Upper lobe of left lung (tissue), 6 donors: ENCODE data around the gene HSPB2. TPM values are rescaled to one million over a fixed set of nuclear protein-coding genes. Genes with fewer than 3 reads are reported as not detected.

Experiments used
- ATAC-seq, 2 donors: fragments of 200-7000 bp; cut with Tn5 transposase; one replicate each; pipeline ENCODE4 v1.9.1; 2022; ENCODE audit warnings: mild to moderate bottlenecking in 2 of 2, moderate library complexity in 2 of 2; ENCODE audit not compliant: low FRiP score in 2 of 2
- DNase-seq, 2 donors: peaks; one replicate each; pipeline ENCODE4 v3.0.0-alpha.2; 2019 to 2020
- H3K27ac ChIP-seq, 4 donors: fragments of 200-600 bp; sonication (generic); one replicate each; pipeline ENCODE4 v1.5.1; 2016 to 2019
- H3K27me3 ChIP-seq, 4 donors: fragments of 200-600 bp; sonication (generic); one replicate each; pipeline ENCODE4 v1.5.1; 2017 to 2019
- H3K36me3 ChIP-seq, 4 donors: fragments of 200-600 bp; sonication (generic); one replicate each; pipeline ENCODE4 v1.5.1; 2016 to 2019
- H3K4me1 ChIP-seq, 4 donors: fragments of 200-600 bp; sonication (generic); one replicate each; pipeline ENCODE4 v1.5.1; 2018 to 2019
- H3K4me3 ChIP-seq, 4 donors: fragments of 200-600 bp; sonication (generic); one replicate each; pipeline ENCODE4 v1.5.1; 2017 to 2019; ENCODE audit warnings: mild to moderate bottlenecking in 2 of 4, moderate library complexity in 1 of 4
- H3K9me3 ChIP-seq, 4 donors: fragments of 200-600 bp; sonication (generic); one replicate each; pipeline ENCODE4 v1.5.1; 2018 to 2019
- CTCF ChIP-seq, 6 experiments: fragments of 450-650 bp in 4 of 6; fragments of 200-600 bp in 2 of 6; sonication (generic) in 2 of 6; IDR thresholded peaks; one replicate each; pipeline ENCODE4 v1.5.1; 2016 to 2019; ENCODE audit warnings: antibody characterized with exemption in 6 of 6
- EP300 ChIP-seq, 4 donors: sonication (generic); formaldehyde crosslinking; IDR thresholded peaks; one replicate each; pipeline ENCODE4 v1.5.1; 2017; ENCODE audit warnings: antibody characterized with exemption in 4 of 4, control low read depth in 2 of 4
- POLR2A ChIP-seq, 4 donors: fragments of 450-650 bp; IDR thresholded peaks; one replicate each; pipeline ENCODE4 v1.5.1; 2016 to 2017; ENCODE audit warnings: antibody characterized with exemption in 4 of 4, mild to moderate bottlenecking in 2 of 4
- POLR2AphosphoS5 ChIP-seq, 2 donors: sonication (generic); formaldehyde crosslinking; IDR thresholded peaks; one replicate each; pipeline ENCODE4 v1.5.1; 2017; ENCODE audit warnings: antibody characterized with exemption in 2 of 2
- WGBS, 2 donors: methylation state at CpG; one replicate each; pipeline ENCODE4 v1.1.5; 2017 to 2018; 5-methylcytosine and 5-hydroxymethylcytosine counted together
- total RNA-seq, 6 donors: library from RNA; depleted of rRNA in 4 of 6; stranded (reverse); fragments of >200 nt in 4 of 6; gene quantifications; one replicate each; pipeline versions ENCODE4 v1.1.0 to v1.2.1, GENCODE V29; 2016 to 2021
- donor health status: DM: no; HTN: no; CAD: no; lungs with moderate emphysema.
- donor health status: DM: no; HTN: yes; CAD: no; lungs with severe emphysema.

Gene HSPB2
- total RNA-seq, 6 donors from 2014 or later: 0.61 to 6.5 (median 1.9) TPM; not detected in 2

DNA sequence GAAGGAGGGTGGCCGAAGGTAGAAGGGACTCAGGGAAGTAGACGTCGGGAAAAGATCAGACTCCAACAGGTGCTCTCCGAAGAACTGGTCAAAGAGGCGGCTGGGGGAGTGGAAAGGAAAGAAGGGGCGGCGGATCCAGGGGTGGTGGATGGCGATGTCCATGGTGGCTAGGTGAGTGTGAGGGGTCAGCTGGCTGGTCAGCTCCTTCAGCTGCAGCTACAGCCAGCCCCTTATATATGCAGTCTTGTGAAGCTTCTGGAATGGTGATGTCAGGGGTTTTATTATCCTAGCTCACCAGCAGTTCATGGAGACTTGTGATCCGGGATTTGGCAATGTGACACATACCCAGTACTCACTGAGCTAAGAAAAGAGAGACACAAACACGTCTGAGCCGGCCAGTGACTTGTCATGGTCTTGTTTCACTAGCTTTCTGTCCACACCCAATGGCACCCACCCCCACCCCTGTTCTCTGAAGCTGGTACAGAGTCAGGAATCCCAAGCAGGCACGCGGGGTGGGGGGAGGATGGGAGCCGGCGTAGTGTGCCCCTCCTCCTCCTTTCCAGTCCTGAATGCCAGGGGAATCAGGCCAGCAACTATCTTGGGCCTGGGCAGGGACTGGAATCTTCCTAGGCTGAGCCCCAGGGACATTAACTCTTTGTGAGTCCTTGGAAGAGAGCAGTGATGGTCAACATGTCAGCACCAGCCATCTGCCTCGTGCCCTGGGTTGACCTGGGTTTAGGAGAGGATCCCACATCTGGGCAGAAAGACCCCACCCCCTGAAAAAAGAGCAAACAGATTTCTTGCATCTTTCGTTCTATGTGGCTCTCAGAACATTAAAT lies 752 bp upstream of the HSPB2 start, which contains the start of gene CRYAB:
Gene CRYAB (minus strand): TSS at position 208 of the 839 bp plus-strand sequence. CDS start 46 bp downstream, at position 162.
- 44 to 47% methylated on average over 15 to 17 of the region's 17 CpGs for WGBS, 2 donors
- Histone ChIP-seq H3K9me3 (no peaks in the 10 kb centered on the region), H3K36me3 (no peaks in the 10 kb centered on the region), H3K4me3 (peak within 1 kb of the TSS; percentile 19 to 53 (median 46)), H3K27ac (peak within 1 kb of the TSS; percentile 75 to 88 (median 85)), H3K27me3 (peaks cover 0 to 4% (median 0%) of the 10 kb centered on the region in 4 donors), H3K4me1 (peaks cover 0 to 14% (median 7%) of the 10 kb centered on the region in 4 donors)
- TF ChIP-seq POLR2AphosphoS5 (IDR thresholded peaks at IDR 0.05): peak; percentile 47 to 64
- TF ChIP-seq EP300 (IDR thresholded peaks at IDR 0.05): no peak
- TF ChIP-seq POLR2A (IDR thresholded peaks at IDR 0.05): peak in 1 of 4 donors; percentile 13
- no peak for TF ChIP-seq CTCF (IDR thresholded peaks at IDR 0.05)
- DNase-seq (peak; percentile 64 to 75), ATAC-seq (peak; percentile 75 to 84)

GRCh38 chr11:111913031-111913861 lies 712 bp downstream of the HSPB2 start:
- WGBS, 2 donors: 60 to 73% methylated on average over 14 to 24 of the region's 24 CpGs
- peaks cover 0 to 18% (median 9%) of the 10 kb centered on the region in 4 donors for H3K4me1 ChIP-seq

GRCh38 chr11:111913997-111914396 lies 1.5 kb downstream of the HSPB2 start:
- H3K27ac ChIP-seq: peak overlapping the region; percentile 75 to 88 (median 85)
- TF ChIP-seq POLR2AphosphoS5 (IDR thresholded peaks at IDR 0.05): peak; percentile 9 to 11
- no peak for TF ChIP-seq CTCF (IDR thresholded peaks at IDR 0.05)
- peak in 1 of 4 donors; percentile 30 for TF ChIP-seq POLR2A (IDR thresholded peaks at IDR 0.05)
- peak overlapping the region in 3 of 4 donors; percentile 39 to 53 (median 52) for H3K4me3 ChIP-seq
- ATAC-seq (peak in 1 of 2 donors; percentile 67), DNase-seq (no peak)
- no peaks in the 10 kb centered on the region for H3K9me3 ChIP-seq
- H3K4me1 ChIP-seq: peaks cover 0 to 18% (median 10%) of the 10 kb centered on the region in 4 donors
- peaks cover 0 to 4% (median 0%) of the 10 kb centered on the region in 4 donors for H3K27me3 ChIP-seq
- 44 to 67% methylated on average over 4 of the region's 4 CpGs for WGBS, 2 donors
- H3K36me3 ChIP-seq: no peaks in the 10 kb centered on the region

More at GRCh38 chr11:111913031-111913861, 712 bp downstream of the HSPB2 start:
- Histone ChIP-seq H3K27ac (peak overlapping the region; percentile 75 to 88 (median 85)), H3K36me3 (no peaks in the 10 kb centered on the region), H3K27me3 (peaks cover 0 to 4% (median 0%) of the 10 kb centered on the region in 4 donors), H3K9me3 (no peaks in the 10 kb centered on the region), H3K4me3 (peak overlapping the region; percentile 20 to 53 (median 46))
- no peak for TF ChIP-seq POLR2AphosphoS5 (IDR thresholded peaks at IDR 0.05)
- no peak for TF ChIP-seq CTCF (IDR thresholded peaks at IDR 0.05)
- TF ChIP-seq POLR2A (IDR thresholded peaks at IDR 0.05): no peak
- TF ChIP-seq EP300 (IDR thresholded peaks at IDR 0.05): no peak
- ATAC-seq (peak in 1 of 2 donors; percentile 70), DNase-seq (peak in 1 of 2 donors; percentile 78)

- TF ChIP-seq POLR2A (IDR thresholded peaks at IDR 0.05): no peak
- TF ChIP-seq POLR2AphosphoS5 (IDR thresholded peaks at IDR 0.05): no peak
- TF ChIP-seq EP300 (IDR thresholded peaks at IDR 0.05): no peak
- TF ChIP-seq CTCF (IDR thresholded peaks at IDR 0.05): no peak
- no peak for DNase-seq
- Histone ChIP-seq H3K36me3 (no peaks in the 10 kb centered on the region), H3K4me1 (peaks cover 1 to 19% (median 10%) of the 10 kb centered on the region in 4 donors), H3K4me3 (no peak overlapping the region), H3K27me3 (peaks cover 0 to 4% (median 0%) of the 10 kb centered on the region in 4 donors), H3K9me3 (no peaks in the 10 kb centered on the region), H3K27ac (no peak overlapping the region)
- ATAC-seq: no peak
- WGBS, 2 donors: 93 to 96% methylated on average over 1 of the region's 1 CpG
Observed at GRCh38 chr11:111916768-111917167, 4.2 kb downstream of the HSPB2 start.
